Endothelial cell of umbilical vein (primary cell): ENCODE data around the gene SELENOO. TPM values are rescaled to one million over a fixed set of nuclear protein-coding genes. Genes with fewer than 3 reads are reported as not detected.

Experiments
- BruUV-seq: library from RNA; stranded (reverse); fragments of 400-500 nt; replicated peaks from 2 replicates; lab custom pipeline; 2021; lab: Mats Ljungman, UMichigan
- CTCF ChIA-PET: fragments of 300-600, 350-600 bp; sonication (Branson Sonifier 250); formaldehyde crosslinking; loops from one replicate; lab custom pipeline; 2021; ENCODE audit warnings: antibody characterized with exemption, inconsistent platforms; lab: Charles Lee
- POLR2A ChIA-PET: fragments of 300-600, 350-600 bp; sonication (Branson Sonifier 250); formaldehyde crosslinking; loops from one replicate; lab custom pipeline; 2021; ENCODE audit warnings: antibody characterized with exemption, inconsistent platforms; lab: Charles Lee
- DNase-seq: peaks from one replicate; pipeline ENCODE4 v3.0.0-alpha.2; 2011; ENCODE audit warnings: low read depth, low spot score
- FAIRE-seq: peaks from 2 replicates; lab custom pipeline; 2011; peaks lifted over from hg19 to GRCh38; lab: Jason Lieb, UNC
- H2AFZ ChIP-seq: 2 replicates; pipeline ENCODE4 v1.6.0; 2012; ENCODE audit warnings: low read depth, low read length, control low read depth, inconsistent platforms
- H3K27ac ChIP-seq: 2 replicates; pipeline ENCODE4 v1.5.1; 2011; ENCODE audit warnings: low read depth, mild to moderate bottlenecking, control low read depth, low read length, moderate library complexity; ENCODE audit not compliant: insufficient read depth
- H3K27me3 ChIP-seq, 2 experiments: 2 replicates each; pipeline versions ENCODE4 v1.6.0 to v1.6.1; 2011; ENCODE audit warnings: low read length in 2 of 2, mixed read lengths in 1 of 2; ENCODE audit not compliant: control insufficient read depth in 2 of 2, insufficient read depth in 2 of 2
- H3K36me3 ChIP-seq, 2 experiments: 2 replicates in 1 of 2; 3 replicates in 1 of 2; pipeline ENCODE4 v1.5.1; 2011; ENCODE audit warnings: low read length in 2 of 2, mild to moderate bottlenecking in 1 of 2, moderate library complexity in 1 of 2; ENCODE audit not compliant: control insufficient read depth in 2 of 2, insufficient read depth in 2 of 2; ENCODE audit errors: extremely low read depth in 1 of 2
- H3K4me1 ChIP-seq: 3 replicates; pipeline ENCODE4 v1.5.1; 2011; ENCODE audit warnings: mild to moderate bottlenecking, low read length; ENCODE audit not compliant: control insufficient read depth, insufficient read depth; ENCODE audit errors: extremely low read depth
- H3K4me2 ChIP-seq: 2 replicates; pipeline ENCODE4 v1.6.1; 2011; ENCODE audit warnings: low read length, control low read depth, mixed read lengths; ENCODE audit not compliant: insufficient read depth
- H3K4me3 ChIP-seq, 3 experiments: fragments of 200-600 bp in 1 of 3; sonication (generic), shearing (Covaris generic) in 1 of 3; replicated peaks in 1 of 3; 2 replicates each; pipeline ENCODE4 v1.5.1; 2011 to 2016; ENCODE audit warnings: control low read depth in 3 of 3, low read length in 3 of 3, mild to moderate bottlenecking in 2 of 3, inconsistent platforms in 1 of 3, low read depth in 1 of 3, moderate library complexity in 1 of 3; ENCODE audit not compliant: insufficient read depth in 1 of 3
- H3K79me2 ChIP-seq: 2 replicates; pipeline ENCODE4 v1.6.0; 2012; ENCODE audit warnings: low read length, inconsistent platforms; ENCODE audit not compliant: control insufficient read depth, insufficient read depth
- H3K9ac ChIP-seq: replicated peaks from 2 replicates; pipeline ENCODE3; 2011; ENCODE audit warnings: low read length, control low read depth; ENCODE audit not compliant: insufficient read depth; ENCODE audit errors: extremely low read depth
- H3K9me1 ChIP-seq: replicated peaks from 3 replicates; pipeline ENCODE4 v1.6.0; 2011; ENCODE audit warnings: mild to moderate bottlenecking, low read length; ENCODE audit not compliant: control insufficient read depth, insufficient read depth; ENCODE audit errors: extremely low read depth
- H3K9me3 ChIP-seq: replicated peaks from 2 replicates; pipeline ENCODE4 v1.5.1; 2012; ENCODE audit warnings: low read length, inconsistent platforms; ENCODE audit not compliant: control insufficient read depth, insufficient read depth
- H4K20me1 ChIP-seq: replicated peaks from 2 replicates; pipeline ENCODE3; 2011; ENCODE audit warnings: mild to moderate bottlenecking, low read length; ENCODE audit not compliant: control insufficient read depth, insufficient read depth; ENCODE audit errors: extremely low read depth
- EZH2 ChIP-seq: IDR thresholded peaks from 2 replicates; pipeline ENCODE4 v1.6.1; 2012; ENCODE audit warnings: borderline replicate concordance, low read depth, mild to moderate bottlenecking, moderate library complexity, low read length, inconsistent platforms; ENCODE audit not compliant: severe bottlenecking
- FOS ChIP-seq: IDR thresholded peaks from 2 replicates; pipeline ENCODE4 v1.6.1; 2011; ENCODE audit warnings: mild to moderate bottlenecking, low read length, moderate library complexity, borderline replicate concordance; ENCODE audit not compliant: insufficient read depth
- GATA2 ChIP-seq: IDR thresholded peaks from 2 replicates; pipeline ENCODE4 v1.7.0; 2011; ENCODE audit warnings: low read depth, mild to moderate bottlenecking, moderate library complexity, mixed read lengths, low read length; ENCODE audit not compliant: insufficient read length, insufficient read depth
- JUN ChIP-seq: IDR thresholded peaks from 2 replicates; pipeline ENCODE4 v1.6.1; 2011; ENCODE audit warnings: borderline replicate concordance, low read depth; ENCODE audit not compliant: insufficient read length, insufficient read depth
- MAX ChIP-seq: IDR thresholded peaks from 2 replicates; pipeline ENCODE4 v1.6.1; 2011; ENCODE audit not compliant: insufficient read depth, insufficient read length
- MYC ChIP-seq: IDR thresholded peaks from one replicate; pipeline ENCODE4 v1.6.1; 2011; ENCODE audit warnings: mild to moderate bottlenecking, low read depth, low read length
- POLR2A ChIP-seq: IDR thresholded peaks from 2 replicates; pipeline ENCODE4 v1.6.1; 2012; ENCODE audit warnings: low read depth, mild to moderate bottlenecking, control low read depth, low read length
- POLR2AphosphoS5 ChIP-seq: IDR thresholded peaks from 2 replicates; pipeline ENCODE4 v1.6.1; 2012; ENCODE audit warnings: low read depth, mild to moderate bottlenecking, control low read depth, low read length, moderate library complexity; ENCODE audit not compliant: insufficient read depth
- dilution Hi-C: fragments of 300-500 bp; cut with MboI; formaldehyde crosslinking; loops from one replicate; pipeline ENCODE4 v1.15.0; 2019; ENCODE audit warnings: low sequenced_read_pairs; ENCODE audit not compliant: extremely low pct_ligation_motif_present
- intact Hi-C: fragments of 100-400 bp; cut with micrococcal nuclease; formaldehyde crosslinking; loops from one replicate; pipeline ENCODE4 v1.10.0; 2022
- polyA plus RNA-seq, 4 experiments: library from polyadenylated mRNA; depleted of rRNA in 3 of 4; stranded (reverse) in 3 of 4; unstranded in 1 of 4; fragments of >200 nt; gene quantifications; 2 replicates each; pipeline versions ENCODE4 v1.2.1 to v1.2.3, GENCODE V29; 2011 to 2012; ENCODE audit warnings: missing spikeins in 1 of 4
- total RNA-seq: library from RNA; stranded (reverse); gene quantifications from 2 replicates; pipeline ENCODE4 v1.2.3, GENCODE V29; 2021
- TF ChIP-seq, protein P1 (sequence below), 2 donors: IDR thresholded peaks; 1 replicate in 1 of 2; 2 replicates in 1 of 2; pipeline ENCODE4 v1.5.1; 2011; ENCODE audit warnings: low read length in 2 of 2, mild to moderate bottlenecking in 2 of 2, moderate library complexity in 2 of 2, control low read depth in 1 of 2, inconsistent platforms in 1 of 2, low read depth in 1 of 2; ENCODE audit not compliant: insufficient read depth in 1 of 2; ENCODE audit errors: extremely low read depth in 1 of 2

Gene SELENOO
- total and polyA plus RNA-seq, 2 donors (not counting 3 experiments of a cell fraction or from before 2014, with no cell fraction given): 24.1 to 37.5 TPM

DNA sequence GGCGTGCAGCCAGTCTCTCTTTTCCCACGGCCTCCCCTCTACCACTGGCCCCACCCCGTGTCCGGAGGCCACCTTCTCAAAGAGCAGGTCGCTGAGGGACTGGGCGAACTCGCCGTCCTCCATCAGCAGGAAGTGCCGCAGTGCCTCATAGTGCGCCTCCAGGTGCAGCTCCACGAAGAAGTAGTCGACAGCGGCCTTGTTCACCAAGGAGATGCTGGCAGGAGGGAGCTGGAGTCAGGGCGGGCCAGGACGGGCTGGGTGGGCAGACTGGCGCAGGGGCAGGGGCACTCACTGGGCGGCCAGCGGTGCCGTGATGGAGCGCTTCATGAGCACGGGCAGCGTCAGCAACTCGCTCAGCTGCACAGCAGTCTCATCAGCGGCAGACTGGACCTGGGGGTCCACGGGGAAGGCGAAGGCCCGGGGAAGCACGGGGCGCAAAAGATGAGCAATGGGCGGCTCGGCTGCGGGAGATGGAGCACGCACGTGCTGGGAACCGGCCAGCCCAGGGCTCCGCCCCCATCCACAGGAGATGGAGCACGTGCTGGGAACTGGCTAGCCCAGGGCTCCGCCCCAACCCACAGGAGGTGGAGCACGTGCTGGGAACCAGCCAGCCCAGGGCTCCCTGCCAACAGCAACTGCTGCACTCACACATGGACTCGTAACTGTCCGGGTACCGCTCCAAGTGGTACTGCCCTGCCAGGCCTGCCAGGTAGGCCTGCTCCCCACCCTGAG is 18.4 kb downstream of the SELENOO start:
- Histone ChIP-seq H3K9ac (no peak overlapping the region), H3K4me3 (no peak overlapping the region), H3K9me1 (no peaks in the 10 kb centered on the region), H3K4me2 (no peak overlapping the region), H3K79me2 (peaks cover 7% of the 10 kb centered on the region), H3K27me3 (no peaks in the 10 kb centered on the region), H3K36me3 (peaks cover 23 to 67% of the 10 kb centered on the region in 2 experiments), H4K20me1 (no peaks in the 10 kb centered on the region), H3K27ac (no peak overlapping the region), H2AFZ (no peak overlapping the region), H3K4me1 (no peaks in the 10 kb centered on the region), H3K9me3 (no peaks in the 10 kb centered on the region)
- ChIA-PET CTCF (no interaction called here), POLR2A (no interaction called here)
- no TSS peak for BruUV-seq
- intact Hi-C loops (no loop called here), dilution Hi-C loops (no loop called here)
- FAIRE-seq: peak; percentile 62
- DNase-seq: peak; percentile 78
- peak; percentile 93 for TF ChIP-seq MAX
- TF ChIP-seq EZH2: no peak
- TF ChIP-seq, protein P1, sequence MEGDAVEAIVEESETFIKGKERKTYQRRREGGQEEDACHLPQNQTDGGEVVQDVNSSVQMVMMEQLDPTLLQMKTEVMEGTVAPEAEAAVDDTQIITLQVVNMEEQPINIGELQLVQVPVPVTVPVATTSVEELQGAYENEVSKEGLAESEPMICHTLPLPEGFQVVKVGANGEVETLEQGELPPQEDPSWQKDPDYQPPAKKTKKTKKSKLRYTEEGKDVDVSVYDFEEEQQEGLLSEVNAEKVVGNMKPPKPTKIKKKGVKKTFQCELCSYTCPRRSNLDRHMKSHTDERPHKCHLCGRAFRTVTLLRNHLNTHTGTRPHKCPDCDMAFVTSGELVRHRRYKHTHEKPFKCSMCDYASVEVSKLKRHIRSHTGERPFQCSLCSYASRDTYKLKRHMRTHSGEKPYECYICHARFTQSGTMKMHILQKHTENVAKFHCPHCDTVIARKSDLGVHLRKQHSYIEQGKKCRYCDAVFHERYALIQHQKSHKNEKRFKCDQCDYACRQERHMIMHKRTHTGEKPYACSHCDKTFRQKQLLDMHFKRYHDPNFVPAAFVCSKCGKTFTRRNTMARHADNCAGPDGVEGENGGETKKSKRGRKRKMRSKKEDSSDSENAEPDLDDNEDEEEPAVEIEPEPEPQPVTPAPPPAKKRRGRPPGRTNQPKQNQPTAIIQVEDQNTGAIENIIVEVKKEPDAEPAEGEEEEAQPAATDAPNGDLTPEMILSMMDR (IDR thresholded peaks at IDR 0.05; ENCODE audit: extremely low read depth in 1 of 2, insufficient read depth in 1 of 2, low read depth in 1 of 2, low read length in 2 of 2): no peak
- TF ChIP-seq GATA2: no peak
- TF ChIP-seq FOS: no peak
- no peak for TF ChIP-seq POLR2A
- no peak for TF ChIP-seq JUN
- no peak for TF ChIP-seq POLR2AphosphoS5
- TF ChIP-seq MYC: no peak
